Renal cortical epithelial cell (primary cell): ENCODE data around the gene DNTT. TPM values are rescaled to one million over a fixed set of nuclear protein-coding genes. Genes with fewer than 3 reads are reported as not detected.
A peak's percentile ranks its signal among the peaks of the same experiment; 100 is the strongest.

Source experiments
- DNase-seq: peaks from one replicate; pipeline ENCODE4 v3.0.0-alpha.2; 2011; ENCODE audit warnings: low read depth
- total RNA-seq: library from RNA; depleted of rRNA; stranded (reverse); fragments of >200 nt; gene quantifications from 2 replicates; pipeline ENCODE4 v1.2.3, GENCODE V29; 2014

DNTT gene
- total RNA-seq, 1 donor from 2014 or later: not detected

GRCh38 chr10:96309628-96310320, 5.5 kb downstream of the DNTT start:
- no peak for DNase-seq

GRCh38 chr10:96310321-96310669, 6.1 kb downstream of the DNTT start:
- no peak for DNase-seq

DNA sequence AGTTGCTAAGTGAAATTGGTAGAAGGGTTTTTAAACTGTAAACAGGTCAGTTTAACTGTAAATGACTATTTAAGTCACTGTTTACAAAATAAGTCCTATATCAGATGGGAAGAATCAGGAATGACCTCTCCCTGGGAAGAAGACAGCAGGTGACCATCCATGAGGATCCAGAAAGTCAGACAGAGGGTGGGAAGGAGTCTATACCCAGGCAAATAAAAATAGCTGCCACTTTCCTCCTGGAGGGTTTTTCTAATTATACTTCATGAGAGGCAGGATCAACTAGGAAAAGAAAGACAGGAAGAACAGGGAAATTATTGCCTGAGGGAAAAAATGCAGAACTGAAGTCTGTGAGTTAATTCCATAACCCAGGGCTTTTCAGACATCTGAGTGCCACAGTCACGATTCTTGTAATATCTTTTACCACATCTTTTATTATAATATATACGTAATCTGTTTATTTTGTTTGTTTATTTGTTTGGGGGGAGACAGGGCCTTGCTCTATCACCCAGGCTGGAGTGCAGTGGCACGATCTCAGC, 7.0 kb downstream of the DNTT start:
- DNase-seq: no peak

DNA sequence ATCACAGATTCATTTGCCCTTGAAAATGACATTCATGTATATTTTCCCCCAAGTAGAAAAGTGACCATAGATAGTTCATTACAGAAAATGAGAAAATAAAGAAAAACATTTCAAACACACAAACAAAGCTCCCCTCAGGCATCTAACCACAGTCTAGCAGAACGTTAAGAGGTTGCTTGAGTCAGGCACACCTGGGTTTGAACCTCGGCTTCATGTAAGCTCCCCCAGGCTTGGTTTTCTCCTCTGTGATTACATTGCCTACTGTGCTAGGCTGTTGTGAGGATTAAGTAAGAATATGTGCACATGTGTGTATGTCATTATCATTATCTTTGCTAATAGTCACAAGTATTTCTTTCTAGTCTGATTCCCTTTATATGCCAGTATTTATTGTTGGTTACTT, 9.1 kb downstream of the DNTT start:
- no peak for DNase-seq

DNA sequence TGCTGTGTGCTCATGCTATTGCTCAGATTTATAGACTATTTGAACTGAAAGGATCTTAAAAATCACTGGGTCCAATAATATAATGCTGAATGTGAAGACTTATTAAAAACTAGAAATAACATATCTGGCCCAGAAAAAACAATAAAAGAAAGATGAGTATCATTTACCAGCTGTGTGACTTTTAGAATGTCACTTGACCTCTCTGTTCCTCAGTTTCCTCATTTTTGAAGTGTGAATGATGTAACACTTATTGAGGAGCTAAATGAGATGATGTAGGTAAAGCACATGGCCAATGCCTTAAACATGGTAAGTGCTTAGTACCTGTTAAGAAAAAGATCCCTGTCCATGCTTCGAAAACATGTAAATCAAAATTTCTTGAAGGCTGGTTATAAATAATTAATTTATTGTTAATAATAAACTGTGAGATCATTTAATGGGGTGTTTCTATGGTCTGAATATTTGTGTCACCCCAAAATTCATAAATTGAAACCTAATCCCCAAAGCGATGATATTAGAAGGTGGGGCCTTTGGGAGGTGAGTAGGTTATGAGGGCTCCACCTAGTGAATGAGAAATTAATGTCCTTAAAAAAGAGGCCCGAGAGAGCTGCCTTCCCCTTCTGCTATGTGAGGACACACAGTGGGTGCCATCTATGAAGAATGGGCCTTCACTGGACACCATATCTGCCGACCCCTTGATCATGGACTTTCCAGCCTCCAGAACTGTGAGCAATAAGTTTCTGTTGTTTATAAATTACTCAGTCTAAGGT, 13.0 kb downstream of the DNTT start:
- DNase-seq: no peak

DNA sequence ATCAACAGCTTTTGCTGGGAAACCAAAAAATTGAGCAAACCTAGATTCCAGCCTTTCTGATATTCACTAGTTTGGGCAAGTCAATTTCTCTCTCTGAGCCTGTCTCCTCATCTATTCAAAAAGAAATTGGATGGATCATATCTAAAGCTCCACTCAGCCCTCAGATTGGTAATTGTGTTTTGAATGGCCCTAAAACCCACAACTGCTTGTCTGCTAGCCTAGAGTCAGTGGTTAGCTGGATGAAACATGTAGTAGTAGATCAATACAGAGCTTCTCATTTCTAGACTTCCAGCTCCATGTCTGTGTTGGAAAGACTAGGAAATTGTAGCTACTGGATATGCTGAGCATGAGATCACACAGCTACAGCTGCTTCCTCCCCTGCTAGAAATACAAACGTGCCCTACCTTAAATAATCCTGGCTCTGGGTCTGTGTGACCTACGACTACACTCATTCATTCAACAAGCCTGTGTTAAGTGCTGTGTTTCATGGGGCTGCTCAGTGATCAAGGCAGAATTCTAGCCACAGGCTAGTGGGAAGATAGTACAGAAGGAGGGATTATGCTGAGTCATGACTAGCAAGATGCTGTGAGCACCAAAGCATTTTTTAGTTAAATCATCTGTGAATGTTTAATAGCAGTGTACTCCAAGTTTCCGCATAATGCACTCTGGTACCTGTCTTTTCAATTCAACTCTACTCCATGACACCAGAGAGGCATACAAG, 15.7 kb downstream of the DNTT start:
- DNase-seq: peak; percentile 66

- no peak for DNase-seq
Observed at GRCh38 chr10:96321822-96322221, 17.6 kb downstream of the DNTT start.

GRCh38 chr10:96322275-96322674, 18.0 kb downstream of the DNTT start:
- DNase-seq: no peak

- no peak for DNase-seq
Observed at GRCh38 chr10:96324447-96324846, 20.2 kb downstream of the DNTT start.

GRCh38 chr10:96325719-96326373, 21.6 kb downstream of the DNTT start:
- DNase-seq: no peak

DNA sequence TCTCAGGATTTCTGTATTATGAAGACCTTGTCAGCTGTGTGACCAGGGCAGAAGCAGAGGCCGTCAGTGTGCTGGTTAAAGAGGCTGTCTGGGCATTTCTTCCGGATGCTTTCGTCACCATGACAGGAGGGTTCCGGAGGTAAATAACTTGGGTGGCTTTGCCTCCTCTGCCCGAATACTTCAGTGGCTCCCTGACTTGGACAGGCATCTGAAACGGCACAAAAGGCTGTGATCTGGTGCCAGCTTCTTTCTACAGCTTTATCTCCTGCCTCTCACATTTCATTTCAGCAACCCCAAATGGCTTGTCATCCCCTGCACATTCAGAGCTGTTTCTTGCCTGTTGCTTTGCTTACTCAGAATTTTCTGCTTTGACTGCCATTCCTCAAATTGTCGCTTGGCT, 23.2 kb downstream of the DNTT start:
- DNase-seq: no peak

GRCh38 chr10:96333101-96333500, 28.9 kb downstream of the DNTT start:
- DNase-seq: no peak

DNA sequence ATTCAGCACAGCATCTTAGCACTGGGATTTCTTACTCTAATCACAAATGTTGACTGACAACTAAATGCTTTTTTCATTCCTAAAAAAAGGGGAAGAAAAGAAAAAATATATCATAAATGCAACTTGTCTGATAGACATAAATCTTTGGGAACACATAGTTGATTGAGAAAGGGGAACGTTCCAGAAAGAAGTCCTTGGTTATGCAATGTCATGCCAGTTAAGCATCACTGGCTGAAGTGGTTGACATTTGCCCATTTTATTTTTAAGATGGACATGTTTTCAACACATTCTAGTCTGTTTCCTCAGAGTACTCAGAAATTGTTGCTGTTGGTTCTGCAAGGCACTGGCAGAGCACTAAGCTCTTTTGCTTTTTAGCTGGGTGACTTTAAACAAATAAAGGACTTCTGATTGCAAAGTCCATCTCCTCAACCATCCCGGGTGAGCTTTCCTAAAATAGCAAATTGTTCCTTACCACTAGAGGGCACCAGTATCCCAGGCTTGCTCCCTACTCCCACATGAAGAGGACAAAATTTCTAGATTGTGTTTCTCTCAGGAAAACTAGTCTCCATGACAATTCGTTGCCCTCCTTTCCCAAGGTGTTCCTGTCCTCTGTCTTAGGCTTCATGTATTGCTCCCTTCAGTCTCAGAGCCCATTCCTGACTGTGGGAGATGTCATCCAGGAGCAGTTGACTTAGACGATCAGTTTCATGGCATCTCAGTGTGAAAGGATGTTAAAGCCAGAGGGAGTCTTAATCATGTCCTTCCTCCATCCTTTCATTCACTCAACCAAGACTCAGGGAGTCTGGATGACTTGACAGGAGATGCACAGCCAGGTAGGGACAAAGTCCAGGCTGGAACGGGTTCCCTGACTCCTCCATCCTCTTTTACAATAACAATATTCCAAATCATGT, 30.6 kb downstream of the DNTT start:
- peak; percentile 42 for DNase-seq

DNA sequence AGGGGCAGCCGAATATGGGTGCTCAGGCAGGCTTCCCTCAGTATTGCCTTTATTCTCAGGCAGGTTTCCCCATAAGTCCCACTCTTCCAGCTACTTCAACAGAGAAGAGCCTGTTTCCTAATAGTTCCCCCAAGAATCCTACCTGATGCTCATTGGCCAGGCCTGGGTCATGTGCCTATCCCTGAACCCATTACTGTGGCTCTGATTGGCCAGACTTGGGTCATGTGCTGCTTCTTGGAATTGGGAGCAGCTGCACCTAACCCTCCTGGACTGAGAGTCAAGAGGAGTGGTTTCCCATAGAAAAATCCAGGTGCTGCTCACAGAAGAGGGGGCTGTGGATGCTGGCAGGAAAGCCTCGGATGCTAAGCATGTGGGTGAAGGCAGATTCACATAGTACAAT, 32.9 kb downstream of the DNTT start:
- DNase-seq: no peak

GRCh38 chr10:96338279-96338925, 34.2 kb downstream of the DNTT start:
- no peak for DNase-seq

GRCh38 chr10:96339383-96339782, 35.1 kb downstream of the DNTT start:
- DNase-seq: no peak

- peak; percentile 63 for DNase-seq
Observed at GRCh38 chr10:96339956-96340904, 36.0 kb downstream of the DNTT start.

- DNase-seq: no peak
Observed at GRCh38 chr10:96341219-96342182, 37.3 kb downstream of the DNTT start.
